ENCODE measurements around the gene SLC9A6.
A peak's percentile ranks its signal among the peaks of the same experiment; 100 is the strongest.

DNA sequence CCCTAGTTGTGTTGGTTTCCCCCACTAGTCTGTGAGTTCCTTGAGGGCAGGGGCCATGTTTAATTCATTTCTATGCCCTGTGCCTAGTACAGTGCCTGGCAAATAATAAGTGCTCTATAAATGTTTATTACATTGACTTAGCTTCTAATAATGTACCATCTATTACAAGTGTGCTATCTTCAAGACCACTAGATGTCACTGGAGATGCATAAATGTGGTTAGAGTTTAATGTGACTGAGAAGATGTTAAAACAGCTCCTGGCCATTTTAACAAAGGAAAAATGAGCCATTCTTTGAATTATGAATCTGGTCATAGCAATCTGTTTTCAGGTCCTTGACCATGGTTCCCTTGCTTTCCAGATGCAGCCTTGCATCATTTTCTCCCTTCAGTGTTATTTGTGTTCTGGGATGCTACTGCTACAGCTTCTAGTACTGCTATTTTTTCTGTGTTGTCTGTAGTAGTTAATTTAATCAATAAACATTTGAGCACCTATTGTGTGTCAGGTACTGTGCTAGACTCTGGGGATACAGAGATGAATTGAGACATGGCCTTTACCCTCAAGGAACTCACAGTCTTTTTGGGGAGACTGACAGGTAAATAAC lies 43.2 kb downstream of the SLC9A6 start:
- TF ChIP-seq CTCF (IDR thresholded peaks at IDR 0.05) (peak; percentile 54), ZFX (IDR thresholded peaks at IDR 0.05; ENCODE audit: borderline replicate concordance) (no peak)

Measured in 22Rv1 (cell line).